ENCODE results near the gene ASIC1. TPM values are rescaled to one million over a fixed set of nuclear protein-coding genes. Genes with fewer than 3 reads are reported as not detected.

Gene ASIC1
- total RNA-seq, 1 donor from 2014 or later, result 8.1 TPM

DNA sequence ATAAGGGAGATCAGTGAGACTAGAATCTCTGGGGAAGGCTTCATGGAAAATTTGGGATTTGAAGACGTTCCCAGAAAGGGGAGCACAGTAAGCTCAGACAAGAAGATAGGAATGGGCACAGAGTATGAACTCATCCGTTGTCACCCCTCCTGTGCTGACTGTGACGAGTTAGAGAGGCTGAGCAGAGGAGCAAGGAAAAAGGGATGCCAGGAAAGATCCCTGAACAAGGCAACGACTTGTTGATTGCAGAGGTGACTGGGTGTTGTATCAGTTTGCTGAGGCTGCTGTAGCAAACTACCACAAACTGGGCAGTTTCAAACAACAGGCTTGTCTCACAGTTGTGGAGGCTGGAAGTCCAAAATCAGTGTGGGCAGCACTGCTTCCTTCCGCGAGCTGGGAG lies 40.6 kb downstream of the ASIC1 start:
- H3K4me3 ChIP-seq (ENCODE audit: insufficient read depth, low read depth, low read length), result no peak overlapping the region
- H3K36me3 ChIP-seq (ENCODE audit: insufficient read depth, low read length), result peaks cover 61% of the 10 kb centered on the region
- DNase-seq (ENCODE audit: low read depth), result no peak
- H3K9me3 ChIP-seq (ENCODE audit: insufficient read depth, low read depth, low read length), result no peaks in the 10 kb centered on the region
- Mint-ChIP-seq H3K4me3 (ENCODE audit: unreplicated experiment) (no peak overlapping the region), H3K27me3 (ENCODE audit: low read depth, unreplicated experiment) (no peaks in the 10 kb centered on the region), H3K9me3 (ENCODE audit: unreplicated experiment) (no peaks in the 10 kb centered on the region), H3K4me1 (ENCODE audit: low read depth, unreplicated experiment) (peaks cover 10% of the 10 kb centered on the region), H3K36me3 (ENCODE audit: low read depth, unreplicated experiment) (peaks cover 34% of the 10 kb centered on the region), H3K27ac (ENCODE audit: unreplicated experiment) (no peak overlapping the region)
- TF ChIP-seq, protein P1, sequence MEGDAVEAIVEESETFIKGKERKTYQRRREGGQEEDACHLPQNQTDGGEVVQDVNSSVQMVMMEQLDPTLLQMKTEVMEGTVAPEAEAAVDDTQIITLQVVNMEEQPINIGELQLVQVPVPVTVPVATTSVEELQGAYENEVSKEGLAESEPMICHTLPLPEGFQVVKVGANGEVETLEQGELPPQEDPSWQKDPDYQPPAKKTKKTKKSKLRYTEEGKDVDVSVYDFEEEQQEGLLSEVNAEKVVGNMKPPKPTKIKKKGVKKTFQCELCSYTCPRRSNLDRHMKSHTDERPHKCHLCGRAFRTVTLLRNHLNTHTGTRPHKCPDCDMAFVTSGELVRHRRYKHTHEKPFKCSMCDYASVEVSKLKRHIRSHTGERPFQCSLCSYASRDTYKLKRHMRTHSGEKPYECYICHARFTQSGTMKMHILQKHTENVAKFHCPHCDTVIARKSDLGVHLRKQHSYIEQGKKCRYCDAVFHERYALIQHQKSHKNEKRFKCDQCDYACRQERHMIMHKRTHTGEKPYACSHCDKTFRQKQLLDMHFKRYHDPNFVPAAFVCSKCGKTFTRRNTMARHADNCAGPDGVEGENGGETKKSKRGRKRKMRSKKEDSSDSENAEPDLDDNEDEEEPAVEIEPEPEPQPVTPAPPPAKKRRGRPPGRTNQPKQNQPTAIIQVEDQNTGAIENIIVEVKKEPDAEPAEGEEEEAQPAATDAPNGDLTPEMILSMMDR (IDR thresholded peaks at IDR 0.05; ENCODE audit: insufficient read depth, low read depth, low read length), result no peak
- TF ChIP-seq EZH2 (IDR thresholded peaks at IDR 0.05; ENCODE audit: insufficient read depth, low read length), result no peak
- peaks cover 22% of the 10 kb centered on the region for H4K20me1 ChIP-seq (ENCODE audit: insufficient read depth, low read length)
- no peak for FAIRE-seq
- no peak overlapping the region for H3K4me2 ChIP-seq (ENCODE audit: low read length)
- no peak overlapping the region for H3K9ac ChIP-seq (ENCODE audit: low read length)
- no peak overlapping the region for H3K27ac ChIP-seq (ENCODE audit: low read depth, low read length)
- no peaks in the 10 kb centered on the region for H3K27me3 ChIP-seq (ENCODE audit: insufficient read depth, low read length)
- H3K79me2 ChIP-seq (ENCODE audit: insufficient read depth, low read length), result no peaks in the 10 kb centered on the region
- peaks cover 5% of the 10 kb centered on the region for H3K4me1 ChIP-seq (ENCODE audit: insufficient read depth, low read length)
- no peak overlapping the region for H2AFZ ChIP-seq (ENCODE audit: low read depth, low read length)

DNA sequence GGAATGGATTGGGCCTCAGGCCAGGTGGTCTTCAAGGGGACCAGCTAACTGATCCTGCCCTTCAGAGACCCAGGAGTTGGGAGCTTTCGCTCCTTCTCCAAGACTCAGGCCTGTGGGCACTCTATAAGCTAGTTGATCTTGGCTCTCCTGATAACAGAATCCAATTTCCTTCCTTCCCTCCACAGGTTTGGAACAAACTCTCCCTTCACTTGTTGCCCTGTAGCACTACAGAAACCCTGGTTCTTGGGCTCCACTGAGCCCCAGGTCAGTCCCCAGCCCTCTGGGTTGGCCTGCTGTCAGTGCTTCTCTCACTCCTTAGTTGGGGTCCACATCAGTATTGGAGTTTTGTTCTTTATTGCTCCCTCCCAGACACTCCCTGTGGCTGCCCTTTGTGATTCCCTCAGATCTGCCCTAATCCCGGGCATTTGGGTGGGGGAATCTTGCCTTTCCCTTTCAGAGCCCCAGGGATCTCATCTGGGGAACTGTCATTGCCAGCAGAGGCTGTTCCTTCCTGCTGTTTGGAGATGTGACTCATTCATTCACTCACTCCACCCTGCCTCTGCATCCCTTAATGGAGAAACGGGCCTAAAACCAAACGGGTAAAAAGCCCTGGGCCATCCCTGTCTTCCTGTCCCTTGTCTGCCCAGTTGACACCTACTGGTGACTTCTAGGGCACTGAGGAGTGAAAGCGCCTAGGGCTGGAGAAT lies 42.1 kb downstream of the ASIC1 start:
- TF ChIP-seq, protein P1 (IDR thresholded peaks at IDR 0.05; ENCODE audit: insufficient read depth, low read depth, low read length), result no peak
- TF ChIP-seq EZH2 (IDR thresholded peaks at IDR 0.05; ENCODE audit: insufficient read depth, low read length), result no peak
- H3K36me3 Mint-ChIP-seq (ENCODE audit: low read depth, unreplicated experiment), result peaks cover 30% of the 10 kb centered on the region
- H2AFZ ChIP-seq (ENCODE audit: low read depth, low read length), result no peak overlapping the region
- H3K9me3 Mint-ChIP-seq (ENCODE audit: unreplicated experiment), result no peaks in the 10 kb centered on the region
- peaks cover 10% of the 10 kb centered on the region for H3K4me1 Mint-ChIP-seq (ENCODE audit: low read depth, unreplicated experiment)
- H3K27ac Mint-ChIP-seq (ENCODE audit: unreplicated experiment), result peak overlapping the region; percentile 9
- H3K27me3 ChIP-seq (ENCODE audit: insufficient read depth, low read length), result no peaks in the 10 kb centered on the region
- no peak overlapping the region for H3K4me3 ChIP-seq (ENCODE audit: insufficient read depth, low read depth, low read length)
- FAIRE-seq (no peak), DNase-seq (ENCODE audit: low read depth) (no peak)
- no peak overlapping the region for H3K4me3 Mint-ChIP-seq (ENCODE audit: unreplicated experiment)
- no peak overlapping the region for H3K4me2 ChIP-seq (ENCODE audit: low read length)
- H3K9me3 ChIP-seq (ENCODE audit: insufficient read depth, low read depth, low read length), result no peaks in the 10 kb centered on the region
- H4K20me1 ChIP-seq (ENCODE audit: insufficient read depth, low read length), result peaks cover 22% of the 10 kb centered on the region
- H3K36me3 ChIP-seq (ENCODE audit: insufficient read depth, low read length), result peaks cover 53% of the 10 kb centered on the region
- H3K4me1 ChIP-seq (ENCODE audit: insufficient read depth, low read length), result peaks cover 10% of the 10 kb centered on the region
- H3K9ac ChIP-seq (ENCODE audit: low read length), result peak overlapping the region; percentile 32
- H3K79me2 ChIP-seq (ENCODE audit: insufficient read depth, low read length), result no peaks in the 10 kb centered on the region
- H3K27ac ChIP-seq (ENCODE audit: low read depth, low read length), result no peak overlapping the region
- H3K27me3 Mint-ChIP-seq (ENCODE audit: low read depth, unreplicated experiment), result peaks cover under 1% of the 10 kb centered on the region

DNA sequence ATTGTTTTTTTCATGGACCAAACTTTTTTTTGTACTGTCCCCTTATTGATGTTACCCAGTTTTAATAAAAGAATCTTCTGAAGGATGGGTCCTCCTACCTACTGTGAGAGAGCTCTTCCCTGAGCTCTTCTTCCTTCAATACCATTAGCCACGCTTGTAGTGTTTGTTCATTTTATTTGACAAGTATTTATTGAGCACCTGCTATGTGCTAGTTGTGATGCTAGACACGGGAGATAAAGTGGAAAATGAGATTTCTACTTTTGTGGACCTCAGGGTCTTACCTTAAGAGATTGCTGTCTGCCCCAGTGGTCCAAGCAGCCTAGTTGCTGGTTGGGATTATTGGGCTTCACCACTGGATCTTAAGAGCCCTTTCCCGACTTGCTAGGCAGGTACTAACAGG lies 43.2 kb downstream of the ASIC1 start:
- Histone ChIP-seq H2AFZ (ENCODE audit: low read depth, low read length) (no peak overlapping the region), H3K4me2 (ENCODE audit: low read length) (no peak overlapping the region), H3K9me3 (ENCODE audit: insufficient read depth, low read depth, low read length) (no peaks in the 10 kb centered on the region), H3K4me1 (ENCODE audit: insufficient read depth, low read length) (peaks cover 10% of the 10 kb centered on the region), H3K9ac (ENCODE audit: low read length) (no peak overlapping the region), H3K4me3 (ENCODE audit: insufficient read depth, low read depth, low read length) (no peak overlapping the region), H3K27me3 (ENCODE audit: insufficient read depth, low read length) (no peaks in the 10 kb centered on the region), H3K27ac (ENCODE audit: low read depth, low read length) (no peak overlapping the region), H4K20me1 (ENCODE audit: insufficient read depth, low read length) (peaks cover 20% of the 10 kb centered on the region), H3K79me2 (ENCODE audit: insufficient read depth, low read length) (no peaks in the 10 kb centered on the region), H3K36me3 (ENCODE audit: insufficient read depth, low read length) (peaks cover 45% of the 10 kb centered on the region)
- H3K27ac Mint-ChIP-seq (ENCODE audit: unreplicated experiment), result no peak overlapping the region
- no peak overlapping the region for H3K4me3 Mint-ChIP-seq (ENCODE audit: unreplicated experiment)
- H3K9me3 Mint-ChIP-seq (ENCODE audit: unreplicated experiment), result no peaks in the 10 kb centered on the region
- H3K4me1 Mint-ChIP-seq (ENCODE audit: low read depth, unreplicated experiment), result peaks cover 10% of the 10 kb centered on the region
- FAIRE-seq, result no peak
- H3K36me3 Mint-ChIP-seq (ENCODE audit: low read depth, unreplicated experiment), result peaks cover 29% of the 10 kb centered on the region
- peaks cover 6% of the 10 kb centered on the region for H3K27me3 Mint-ChIP-seq (ENCODE audit: low read depth, unreplicated experiment)
- DNase-seq (ENCODE audit: low read depth), result no peak
- TF ChIP-seq, protein P1 (IDR thresholded peaks at IDR 0.05; ENCODE audit: insufficient read depth, low read depth, low read length), result no peak
- TF ChIP-seq EZH2 (IDR thresholded peaks at IDR 0.05; ENCODE audit: insufficient read depth, low read length), result no peak
